Measurements from ENCODE around the gene LSP1. TPM values are rescaled to one million over a fixed set of nuclear protein-coding genes. Genes with fewer than 3 reads are reported as not detected.

Gene LSP1
- total and polyA plus RNA-seq, 12 donors = 4.0 to 1,341 (median 278) TPM

- 80 to 91% (median 88%) methylated on average over 1 to 8 of the region's 8 CpGs for WGBS, 4 donors
- H3K27me3 ChIP-seq = no peaks in the 10 kb centered on the region
- DNase-seq = no peak
- H3K36me3 ChIP-seq (replicated peaks in 1 of 2) = no peaks in the 10 kb centered on the region
- no peaks in the 10 kb centered on the region for H3K9me3 ChIP-seq (replicated peaks in 1 of 3)
- intact Hi-C loops (cut with DNase I) = no loop called here
- H3K4me1 ChIP-seq (replicated peaks in 1 of 2) = no peaks in the 10 kb centered on the region
- H3K27ac ChIP-seq = no peak overlapping the region
- H3K4me3 ChIP-seq = no peak overlapping the region
- no peak for TF ChIP-seq CTCF (IDR thresholded peaks at IDR 0.05)
These were observed 30.1 kb upstream of the LSP1 start for GRCh38 chr11:1822648-1823375.

GRCh38 chr11:1823376-1824220 lies 29.3 kb upstream of the LSP1 start:
- Histone ChIP-seq H3K36me3 (replicated peaks in 1 of 2) (no peaks in the 10 kb centered on the region), H3K9me3 (replicated peaks in 1 of 3) (no peaks in the 10 kb centered on the region), H3K4me3 (no peak overlapping the region), H3K4me1 (replicated peaks in 1 of 2) (no peaks in the 10 kb centered on the region), H3K27ac (no peak overlapping the region), H3K27me3 (no peaks in the 10 kb centered on the region)
- TF ChIP-seq POLR2A (IDR thresholded peaks at IDR 0.05) (no peak), CTCF (IDR thresholded peaks at IDR 0.05) (no peak)
- 94 to 100% (median 96%) methylated on average over 2 to 19 of the region's 19 CpGs for WGBS, 4 donors
- no peak for DNase-seq
- intact Hi-C loops (cut with DNase I) = no loop called here

- Histone ChIP-seq H3K27me3 (no peaks in the 10 kb centered on the region), H3K27ac (no peak overlapping the region), H3K36me3 (replicated peaks in 1 of 2) (no peaks in the 10 kb centered on the region), H3K4me1 (replicated peaks in 1 of 2) (no peaks in the 10 kb centered on the region), H3K4me3 (no peak overlapping the region), H3K9me3 (replicated peaks in 1 of 3) (no peaks in the 10 kb centered on the region)
- no peak for DNase-seq
- intact Hi-C loops (cut with DNase I) = no loop called here
- WGBS, 4 donors = 91 to 98% (median 93%) methylated on average over 17 to 23 of the region's 23 CpGs
- no peak for TF ChIP-seq CTCF (IDR thresholded peaks at IDR 0.05)
- TF ChIP-seq POLR2A (IDR thresholded peaks at IDR 0.05) = no peak
These were observed 28.5 kb upstream of the LSP1 start for GRCh38 chr11:1824221-1825038.

Data from adrenal gland (tissue), 12 donors.